ENCODE results near the gene LSS.

GRCh38 chr21:46250146-46250725 is 21.7 kb upstream of the LSS start:
- TF ChIP-seq POLR2A (IDR thresholded peaks at IDR 0.05), result no peak
- TF ChIP-seq, protein P1, sequence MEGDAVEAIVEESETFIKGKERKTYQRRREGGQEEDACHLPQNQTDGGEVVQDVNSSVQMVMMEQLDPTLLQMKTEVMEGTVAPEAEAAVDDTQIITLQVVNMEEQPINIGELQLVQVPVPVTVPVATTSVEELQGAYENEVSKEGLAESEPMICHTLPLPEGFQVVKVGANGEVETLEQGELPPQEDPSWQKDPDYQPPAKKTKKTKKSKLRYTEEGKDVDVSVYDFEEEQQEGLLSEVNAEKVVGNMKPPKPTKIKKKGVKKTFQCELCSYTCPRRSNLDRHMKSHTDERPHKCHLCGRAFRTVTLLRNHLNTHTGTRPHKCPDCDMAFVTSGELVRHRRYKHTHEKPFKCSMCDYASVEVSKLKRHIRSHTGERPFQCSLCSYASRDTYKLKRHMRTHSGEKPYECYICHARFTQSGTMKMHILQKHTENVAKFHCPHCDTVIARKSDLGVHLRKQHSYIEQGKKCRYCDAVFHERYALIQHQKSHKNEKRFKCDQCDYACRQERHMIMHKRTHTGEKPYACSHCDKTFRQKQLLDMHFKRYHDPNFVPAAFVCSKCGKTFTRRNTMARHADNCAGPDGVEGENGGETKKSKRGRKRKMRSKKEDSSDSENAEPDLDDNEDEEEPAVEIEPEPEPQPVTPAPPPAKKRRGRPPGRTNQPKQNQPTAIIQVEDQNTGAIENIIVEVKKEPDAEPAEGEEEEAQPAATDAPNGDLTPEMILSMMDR (IDR thresholded peaks at IDR 0.05), result no peak
